Mesenchymal stem cell (in vitro differentiated cells and primary cell): ENCODE data around the gene SORBS2.

Experiments used
- DNase-seq: peaks from one replicate; pipeline ENCODE4 v3.0.0-alpha.2; 2013
- H2AFZ ChIP-seq: one replicate; pipeline ENCODE4 v1.6.1; 2013; ENCODE audit warnings: low read depth, mild to moderate bottlenecking, control low read depth, inconsistent platforms, low read length, moderate library complexity
- H2AK5ac ChIP-seq: 2 replicates; pipeline ENCODE4 v1.6.1; 2013; ENCODE audit warnings: low read length, moderate library complexity, mild to moderate bottlenecking, inconsistent platforms; ENCODE audit not compliant: severe bottlenecking
- H2BK120ac ChIP-seq: one replicate; pipeline ENCODE4 v1.6.1; 2013; ENCODE audit warnings: low read depth, mild to moderate bottlenecking, inconsistent platforms, low read length, moderate library complexity
- H2BK12ac ChIP-seq, 2 experiments: one replicate each; pipeline ENCODE4 v1.6.1; 2013; ENCODE audit warnings: inconsistent platforms in 2 of 2, low read length in 2 of 2, mild to moderate bottlenecking in 2 of 2, moderate library complexity in 2 of 2, control low read depth in 1 of 2
- H2BK15ac ChIP-seq: one replicate; pipeline ENCODE4 v1.6.1; 2013; ENCODE audit warnings: mild to moderate bottlenecking, low read depth, inconsistent platforms; ENCODE audit not compliant: poor library complexity, severe bottlenecking
- H2BK5ac ChIP-seq: 2 replicates; pipeline ENCODE4 v1.6.1; 2013; ENCODE audit warnings: low read depth, mild to moderate bottlenecking, low read length, control low read depth, inconsistent platforms; ENCODE audit not compliant: poor library complexity, severe bottlenecking
- H3K14ac ChIP-seq, 2 experiments: one replicate each; pipeline ENCODE4 v1.6.1; 2013; ENCODE audit warnings: inconsistent platforms in 2 of 2, low read length in 2 of 2, control low read depth in 1 of 2, mild to moderate bottlenecking in 1 of 2, moderate library complexity in 1 of 2
- H3K18ac ChIP-seq, 2 experiments: one replicate each; pipeline ENCODE4 v1.6.1; 2013; ENCODE audit warnings: inconsistent platforms in 2 of 2, low read length in 2 of 2, control low read depth in 1 of 2, low read depth in 1 of 2, mild to moderate bottlenecking in 1 of 2
- H3K23ac ChIP-seq, 2 experiments: one replicate each; pipeline ENCODE4 v1.6.1; 2013; ENCODE audit warnings: inconsistent platforms in 2 of 2, low read length in 2 of 2, mild to moderate bottlenecking in 2 of 2, moderate library complexity in 2 of 2, control low read depth in 1 of 2
- H3K27ac ChIP-seq: 2 replicates; pipeline ENCODE4 v1.5.1; 2013; ENCODE audit warnings: mild to moderate bottlenecking, moderate library complexity, low read length, control low read depth, inconsistent platforms; ENCODE audit not compliant: poor library complexity, severe bottlenecking
- H3K27me3 ChIP-seq, 2 experiments: 2 replicates each; pipeline versions ENCODE4 v1.6.1 to v1.7.0; 2013; ENCODE audit warnings: low read length in 2 of 2, mild to moderate bottlenecking in 2 of 2, moderate library complexity in 2 of 2, control low read depth in 1 of 2, inconsistent platforms in 1 of 2; ENCODE audit not compliant: control insufficient read depth in 1 of 2, insufficient read depth in 1 of 2
- H3K36me3 ChIP-seq, 2 experiments: 2 replicates each; pipeline versions ENCODE4 v1.6.1 to v1.7.0; 2013; ENCODE audit warnings: low read length in 2 of 2, control low read depth in 1 of 2, inconsistent platforms in 1 of 2, low read depth in 1 of 2, mild to moderate bottlenecking in 1 of 2; ENCODE audit not compliant: insufficient read depth in 2 of 2, control insufficient read depth in 1 of 2
- H3K4ac ChIP-seq, 2 experiments: one replicate each; pipeline ENCODE4 v1.6.1; 2013; ENCODE audit warnings: inconsistent platforms in 2 of 2, low read length in 2 of 2, mild to moderate bottlenecking in 2 of 2, moderate library complexity in 2 of 2, control low read depth in 1 of 2, low read depth in 1 of 2
- H3K4me1 ChIP-seq: 2 replicates; pipeline ENCODE4 v1.6.1; 2013; ENCODE audit warnings: low read depth, low read length, control low read depth; ENCODE audit not compliant: control insufficient read depth, insufficient read depth
- H3K4me2 ChIP-seq: 2 replicates; pipeline ENCODE4 v1.6.1; 2013; ENCODE audit warnings: low read length, mild to moderate bottlenecking, inconsistent platforms; ENCODE audit not compliant: poor library complexity, severe bottlenecking
- H3K4me3 ChIP-seq, 2 experiments: 2 replicates each; pipeline versions ENCODE4 v1.5.1 to v1.7.0; 2013; ENCODE audit warnings: low read length in 2 of 2, mild to moderate bottlenecking in 2 of 2, control low read depth in 1 of 2, low read depth in 1 of 2; ENCODE audit not compliant: insufficient read depth in 1 of 2
- H3K79me1 ChIP-seq: replicated peaks from 2 replicates; pipeline ENCODE4 v1.6.1; 2013; ENCODE audit warnings: mild to moderate bottlenecking, control low read depth, low read length, inconsistent platforms; ENCODE audit not compliant: poor library complexity, severe bottlenecking
- H3K9ac ChIP-seq: 2 replicates; pipeline ENCODE4 v1.7.0; 2013; ENCODE audit warnings: mild to moderate bottlenecking, low read length, moderate library complexity
- H3K9me3 ChIP-seq: 2 replicates; pipeline ENCODE4 v1.7.0; 2013; ENCODE audit warnings: mild to moderate bottlenecking, low read length; ENCODE audit not compliant: control insufficient read depth
- H4K8ac ChIP-seq: one replicate; pipeline ENCODE4 v1.6.1; 2013; ENCODE audit warnings: inconsistent platforms, mild to moderate bottlenecking, low read length, moderate library complexity
- H4K91ac ChIP-seq: one replicate; pipeline ENCODE4 v1.6.1; 2013; ENCODE audit warnings: mild to moderate bottlenecking, low read length, inconsistent platforms
- WGBS: methylation state at CpG from one replicate; pipeline ENCODE4 v1.1.7; 2013; ENCODE audit warnings: mixed read lengths; 5-methylcytosine and 5-hydroxymethylcytosine counted together

Gene SORBS2

GRCh38 chr4:185554365-185555126 lies 257.4 kb downstream of the SORBS2 start:
- H2BK120ac ChIP-seq, result no peak overlapping the region
- H4K91ac ChIP-seq, result no peak overlapping the region
- whole genome bisulfite sequencing, result 93% methylated on average over 4 of the region's 4 CpGs
- no peak overlapping the region for H2AFZ ChIP-seq
- no peak overlapping the region for H3K27ac ChIP-seq
- DNase-seq, result no peak
- H3K4me2 ChIP-seq, result no peak overlapping the region
- H3K14ac ChIP-seq, result no peak overlapping the region
- H3K23ac ChIP-seq, result no peak overlapping the region
- peaks cover 3% of the 10 kb centered on the region for H3K4me1 ChIP-seq
- H3K27me3 ChIP-seq, result peaks cover 5 to 6% of the 10 kb centered on the region in 2 experiments
- H3K9ac ChIP-seq, result no peak overlapping the region
- no peaks in the 10 kb centered on the region for H3K9me3 ChIP-seq
- H4K8ac ChIP-seq, result no peak overlapping the region
- H3K4ac ChIP-seq, result no peak overlapping the region
- no peaks in the 10 kb centered on the region for H3K79me1 ChIP-seq
- no peak overlapping the region for H2BK12ac ChIP-seq
- no peak overlapping the region for H3K4me3 ChIP-seq
- no peak overlapping the region for H2BK5ac ChIP-seq
- H3K18ac ChIP-seq, result no peak overlapping the region
- H2AK5ac ChIP-seq, result no peak overlapping the region
- no peaks in the 10 kb centered on the region for H3K36me3 ChIP-seq
- H2BK15ac ChIP-seq, result no peak overlapping the region

GRCh38 chr4:185552254-185552653 lies 259.7 kb downstream of the SORBS2 start:
- no peak overlapping the region for H2BK12ac ChIP-seq
- H3K4me3 ChIP-seq, result no peak overlapping the region
- H3K27me3 ChIP-seq, result peaks cover 5 to 6% of the 10 kb centered on the region in 2 experiments
- no peak overlapping the region for H2BK5ac ChIP-seq
- 98% methylated on average over 2 of the region's 2 CpGs for WGBS
- H3K4me2 ChIP-seq, result no peak overlapping the region
- H3K4me1 ChIP-seq, result no peaks in the 10 kb centered on the region
- DNase-seq, result no peak
- H3K36me3 ChIP-seq, result no peaks in the 10 kb centered on the region
- H3K9ac ChIP-seq, result no peak overlapping the region
- no peak overlapping the region for H2BK15ac ChIP-seq
- H2BK120ac ChIP-seq, result no peak overlapping the region
- no peak overlapping the region for H4K91ac ChIP-seq
- no peaks in the 10 kb centered on the region for H3K9me3 ChIP-seq
- H3K27ac ChIP-seq, result no peak overlapping the region
- no peaks in the 10 kb centered on the region for H3K79me1 ChIP-seq
- H3K14ac ChIP-seq, result no peak overlapping the region
- no peak overlapping the region for H4K8ac ChIP-seq
- no peak overlapping the region for H3K23ac ChIP-seq
- H3K4ac ChIP-seq, result no peak overlapping the region
- H2AFZ ChIP-seq, result no peak overlapping the region
- H2AK5ac ChIP-seq, result no peak overlapping the region
- H3K18ac ChIP-seq, result no peak overlapping the region

GRCh38 chr4:185550933-185551332 lies 261.1 kb downstream of the SORBS2 start:
- peaks cover 5 to 6% of the 10 kb centered on the region in 2 experiments for H3K27me3 ChIP-seq

GRCh38 chr4:185549095-185549639 lies 262.8 kb downstream of the SORBS2 start:
- WGBS, result 64% methylated on average over 2 of the region's 2 CpGs
- H4K8ac ChIP-seq, result no peak overlapping the region
- H2BK120ac ChIP-seq, result no peak overlapping the region
- H2AFZ ChIP-seq, result no peak overlapping the region
- no peaks in the 10 kb centered on the region for H3K4me1 ChIP-seq
- no peak overlapping the region for H3K18ac ChIP-seq
- H3K79me1 ChIP-seq, result no peaks in the 10 kb centered on the region
- H2BK12ac ChIP-seq, result no peak overlapping the region
- H4K91ac ChIP-seq, result no peak overlapping the region
- H3K14ac ChIP-seq, result no peak overlapping the region
- H3K4me3 ChIP-seq, result no peak overlapping the region
- H3K23ac ChIP-seq, result no peak overlapping the region
- H3K27me3 ChIP-seq, result peaks cover 3 to 5% of the 10 kb centered on the region in 2 experiments
- H3K9ac ChIP-seq, result no peak overlapping the region
- H3K4me2 ChIP-seq, result no peak overlapping the region
- H3K4ac ChIP-seq, result no peak overlapping the region
- no peaks in the 10 kb centered on the region for H3K36me3 ChIP-seq
- no peaks in the 10 kb centered on the region for H3K9me3 ChIP-seq
- no peak overlapping the region for H2AK5ac ChIP-seq
- H3K27ac ChIP-seq, result no peak overlapping the region
- no peak overlapping the region for H2BK5ac ChIP-seq
- no peak for DNase-seq
- H2BK15ac ChIP-seq, result no peak overlapping the region

More at GRCh38 chr4:185550933-185551332, 261.1 kb downstream of the SORBS2 start:
- H3K4me3 ChIP-seq, result no peak overlapping the region
- WGBS, result 40% methylated on average over 1 of the region's 1 CpG
- no peak overlapping the region for H4K91ac ChIP-seq
- no peaks in the 10 kb centered on the region for H3K4me1 ChIP-seq
- no peak overlapping the region for H3K4me2 ChIP-seq
- no peak overlapping the region for H3K14ac ChIP-seq
- no peak overlapping the region for H3K23ac ChIP-seq
- no peak overlapping the region for H2AK5ac ChIP-seq
- H3K36me3 ChIP-seq, result no peaks in the 10 kb centered on the region
- no peak overlapping the region for H2AFZ ChIP-seq
- no peaks in the 10 kb centered on the region for H3K79me1 ChIP-seq
- DNase-seq, result no peak
- peak overlapping the region in 1 of 2 experiments; percentile 2 for H3K4ac ChIP-seq
- no peak overlapping the region for H2BK5ac ChIP-seq
- H2BK120ac ChIP-seq, result no peak overlapping the region
- H3K9ac ChIP-seq, result no peak overlapping the region
- H3K27ac ChIP-seq, result no peak overlapping the region
- H3K9me3 ChIP-seq, result no peaks in the 10 kb centered on the region
- no peak overlapping the region for H2BK15ac ChIP-seq
- no peak overlapping the region for H2BK12ac ChIP-seq
- no peak overlapping the region for H4K8ac ChIP-seq
- no peak overlapping the region for H3K18ac ChIP-seq
